Right atrium auricular region (tissue), 2 donors: ENCODE data around the gene SMAD9. TPM values are rescaled to one million over a fixed set of nuclear protein-coding genes. Genes with fewer than 3 reads are reported as not detected.

ENCODE experiments used
- DNase-seq: peaks from one replicate; pipeline ENCODE4 v3.0.0-alpha.2; 2019; ENCODE audit warnings: low spot score
- H3K27ac ChIP-seq, 2 donors: fragments of 200-600 bp; sonication (generic); 1 replicate in 1 of 2; 2 replicates in 1 of 2; pipeline ENCODE4 v1.5.1; 2016 to 2019
- H3K27me3 ChIP-seq, 2 donors: fragments of 200-600 bp; sonication (generic); one replicate each; pipeline versions ENCODE4 v1.5.1 to v1.6.0; 2017 to 2019
- H3K36me3 ChIP-seq: fragments of 200-600 bp; sonication (generic); one replicate; pipeline ENCODE4 v1.5.1; 2016
- H3K4me1 ChIP-seq, 2 donors: fragments of 200-600 bp; sonication (generic); one replicate each; pipeline versions ENCODE4 v1.5.1 to v1.6.0; 2017 to 2019
- H3K4me3 ChIP-seq, 2 donors: fragments of 200-600 bp; sonication (generic); 1 replicate in 1 of 2; 2 replicates in 1 of 2; pipeline ENCODE4 v1.5.1; 2017 to 2019; ENCODE audit warnings: mild to moderate bottlenecking in 1 of 2, moderate library complexity in 1 of 2
- H3K9me3 ChIP-seq, 2 donors: fragments of 200-600 bp; sonication (generic); one replicate each; pipeline ENCODE4 v1.5.1; 2019
- total RNA-seq, 2 donors: library from RNA; depleted of rRNA; stranded (reverse); fragments of >200 nt; gene quantifications; one replicate each; pipeline ENCODE4 v1.1.0, GENCODE V29; 2016
- TF ChIP-seq, protein P1 (sequence below), 2 donors: fragments of 200-600 bp; sonication (generic); IDR thresholded peaks; one replicate each; pipeline ENCODE4 v1.5.1; 2019; ENCODE audit warnings: antibody characterized with exemption in 2 of 2

SMAD9 gene
- total RNA-seq, 2 donors from 2014 or later: 3.2 to 15.6 TPM

DNA sequence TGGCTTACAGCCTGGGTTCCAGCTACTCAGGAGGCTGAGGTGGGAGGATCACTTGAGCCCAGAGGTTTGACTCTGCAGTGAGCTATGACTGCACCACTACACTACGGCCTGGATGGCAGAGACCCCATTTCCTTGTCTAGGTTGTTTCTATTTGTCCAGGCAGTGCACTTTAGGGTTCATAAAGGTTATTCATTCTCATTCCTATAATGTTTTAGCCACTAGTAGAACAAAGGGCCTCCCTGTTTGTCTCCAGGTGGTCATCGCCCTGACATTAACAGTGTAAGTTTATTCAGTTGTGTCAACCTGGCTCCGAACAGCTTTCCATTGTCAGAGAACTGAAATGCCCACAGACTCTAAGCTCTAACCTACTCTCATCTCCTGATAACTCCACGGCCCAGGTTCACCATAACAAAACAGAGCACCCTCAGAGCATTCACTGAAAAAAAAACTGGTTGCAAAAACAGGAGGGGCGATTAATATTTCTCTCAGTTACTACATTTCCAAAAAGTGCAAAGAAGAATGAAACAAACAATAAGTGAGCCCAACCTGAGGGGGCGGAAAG, 37.1 kb downstream of the SMAD9 start:
- no peak overlapping the region for H3K4me3 ChIP-seq
- H3K27ac ChIP-seq: no peak overlapping the region
- TF ChIP-seq, protein P1, sequence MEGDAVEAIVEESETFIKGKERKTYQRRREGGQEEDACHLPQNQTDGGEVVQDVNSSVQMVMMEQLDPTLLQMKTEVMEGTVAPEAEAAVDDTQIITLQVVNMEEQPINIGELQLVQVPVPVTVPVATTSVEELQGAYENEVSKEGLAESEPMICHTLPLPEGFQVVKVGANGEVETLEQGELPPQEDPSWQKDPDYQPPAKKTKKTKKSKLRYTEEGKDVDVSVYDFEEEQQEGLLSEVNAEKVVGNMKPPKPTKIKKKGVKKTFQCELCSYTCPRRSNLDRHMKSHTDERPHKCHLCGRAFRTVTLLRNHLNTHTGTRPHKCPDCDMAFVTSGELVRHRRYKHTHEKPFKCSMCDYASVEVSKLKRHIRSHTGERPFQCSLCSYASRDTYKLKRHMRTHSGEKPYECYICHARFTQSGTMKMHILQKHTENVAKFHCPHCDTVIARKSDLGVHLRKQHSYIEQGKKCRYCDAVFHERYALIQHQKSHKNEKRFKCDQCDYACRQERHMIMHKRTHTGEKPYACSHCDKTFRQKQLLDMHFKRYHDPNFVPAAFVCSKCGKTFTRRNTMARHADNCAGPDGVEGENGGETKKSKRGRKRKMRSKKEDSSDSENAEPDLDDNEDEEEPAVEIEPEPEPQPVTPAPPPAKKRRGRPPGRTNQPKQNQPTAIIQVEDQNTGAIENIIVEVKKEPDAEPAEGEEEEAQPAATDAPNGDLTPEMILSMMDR (IDR thresholded peaks at IDR 0.05): no peak
- H3K27me3 ChIP-seq: no peaks in the 10 kb centered on the region
- peaks cover 5% of the 10 kb centered on the region for H3K36me3 ChIP-seq
- H3K4me1 ChIP-seq: peaks cover 0 to 3% of the 10 kb centered on the region in 2 donors
- no peaks in the 10 kb centered on the region for H3K9me3 ChIP-seq
- no peak for DNase-seq

DNA sequence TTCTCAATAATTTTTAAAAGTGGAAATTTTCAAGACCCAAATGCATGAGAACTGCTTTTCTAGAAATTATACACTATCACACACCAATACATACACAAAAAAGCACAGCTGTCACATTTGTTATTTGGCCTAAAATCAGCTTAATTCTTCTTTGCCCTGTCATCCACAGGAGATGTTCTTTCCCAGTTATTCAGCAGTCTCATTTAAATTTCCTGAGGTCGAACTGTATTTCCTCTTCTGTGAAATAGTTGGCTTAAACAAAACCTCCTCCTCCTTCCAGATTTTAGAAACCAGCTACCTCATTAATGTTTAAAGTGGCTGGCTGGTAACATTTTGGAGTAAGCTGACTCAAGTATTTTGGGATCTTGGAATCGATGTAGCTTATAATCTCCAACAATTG, 39.1 kb downstream of the SMAD9 start:
- Histone ChIP-seq H3K27me3 (no peaks in the 10 kb centered on the region), H3K9me3 (no peaks in the 10 kb centered on the region), H3K4me1 (no peaks in the 10 kb centered on the region), H3K27ac (no peak overlapping the region), H3K4me3 (no peak overlapping the region), H3K36me3 (peaks cover 5% of the 10 kb centered on the region)
- TF ChIP-seq, protein P1 (IDR thresholded peaks at IDR 0.05): no peak
- no peak for DNase-seq

DNA sequence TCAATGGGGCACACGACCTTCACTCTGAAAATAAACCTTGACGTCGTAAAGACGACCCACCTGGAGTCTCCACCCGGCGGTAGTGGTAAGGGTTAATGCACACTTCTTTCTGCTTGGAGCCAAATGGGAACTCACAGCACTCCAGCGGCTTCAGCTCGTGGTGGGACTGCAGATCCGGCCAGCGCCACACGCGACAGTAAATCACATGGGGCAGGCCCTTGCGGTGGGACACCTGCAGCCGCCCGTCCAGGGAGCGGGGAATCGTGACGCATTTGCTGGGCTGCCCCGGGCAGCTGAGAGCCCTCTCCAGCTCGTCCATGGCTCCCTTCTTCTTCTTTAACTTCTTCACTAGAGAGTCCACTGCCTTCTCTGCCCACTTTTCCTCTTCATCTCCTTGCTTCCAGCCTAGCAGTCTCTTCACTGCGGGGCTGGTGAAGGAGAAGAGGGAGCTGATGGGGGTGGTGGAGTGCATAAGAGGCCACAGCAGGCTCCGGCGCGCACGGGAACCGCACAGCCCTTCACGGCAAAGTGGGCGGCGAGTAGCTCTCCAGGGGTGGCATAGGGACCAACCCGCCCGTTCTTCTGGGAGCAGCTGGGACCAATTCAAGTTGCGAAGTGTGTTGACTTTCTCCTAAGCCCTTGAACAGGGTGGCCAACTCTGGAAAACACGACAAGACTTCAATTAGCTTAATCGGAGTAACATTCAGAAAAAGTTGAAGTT, 40.7 kb downstream of the SMAD9 start:
- Histone ChIP-seq H3K27ac (no peak overlapping the region), H3K9me3 (no peaks in the 10 kb centered on the region), H3K4me1 (no peaks in the 10 kb centered on the region), H3K27me3 (no peaks in the 10 kb centered on the region), H3K4me3 (no peak overlapping the region), H3K36me3 (peaks cover 5% of the 10 kb centered on the region)
- TF ChIP-seq, protein P1 (IDR thresholded peaks at IDR 0.05): no peak
- DNase-seq: no peak

DNA sequence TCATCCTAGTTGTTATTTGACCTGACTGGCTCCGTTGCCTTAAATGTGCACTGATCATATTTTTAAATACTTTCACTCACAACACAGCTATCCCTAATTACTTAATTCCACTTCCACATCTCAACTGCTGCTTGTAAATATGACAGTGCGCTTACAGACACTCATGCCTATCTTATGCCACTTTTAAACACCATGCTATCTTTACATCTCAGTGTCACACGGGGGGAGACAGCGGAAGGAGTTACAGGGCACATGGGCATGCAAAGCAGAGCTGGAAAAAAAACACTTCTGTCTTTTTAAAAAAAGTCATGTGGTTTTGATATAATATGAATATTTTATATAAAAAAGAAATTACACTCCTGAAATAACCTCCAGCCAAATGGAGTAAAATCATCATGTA, 44.1 kb downstream of the SMAD9 start:
- DNase-seq: no peak
- H3K27me3 ChIP-seq: no peaks in the 10 kb centered on the region
- peaks cover 19% of the 10 kb centered on the region for H3K36me3 ChIP-seq
- H3K27ac ChIP-seq: no peak overlapping the region
- TF ChIP-seq, protein P1 (IDR thresholded peaks at IDR 0.05): no peak
- no peaks in the 10 kb centered on the region for H3K4me1 ChIP-seq
- H3K4me3 ChIP-seq: no peak overlapping the region
- H3K9me3 ChIP-seq: no peaks in the 10 kb centered on the region

DNA sequence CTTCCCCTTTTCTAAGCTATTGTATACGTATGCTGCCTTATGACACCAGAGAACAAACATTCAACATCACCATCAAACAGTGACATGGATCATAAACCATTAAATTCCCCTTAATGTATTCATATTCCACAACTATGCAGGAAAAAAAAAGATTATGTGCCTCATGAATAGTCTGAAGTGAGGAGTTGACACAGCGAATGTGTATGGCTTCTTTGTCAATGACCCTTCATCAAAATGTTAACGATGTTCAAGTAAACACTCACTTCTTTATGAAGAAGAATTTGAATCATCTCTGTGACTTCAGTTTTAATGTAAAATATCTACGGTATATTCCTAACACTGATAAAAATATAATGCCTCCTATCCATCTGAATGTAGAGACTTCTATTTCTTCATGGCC, 44.6 kb downstream of the SMAD9 start:
- H3K27ac ChIP-seq: no peak overlapping the region
- H3K4me1 ChIP-seq: no peaks in the 10 kb centered on the region
- no peak for DNase-seq
- TF ChIP-seq, protein P1 (IDR thresholded peaks at IDR 0.05): no peak
- H3K9me3 ChIP-seq: no peaks in the 10 kb centered on the region
- H3K4me3 ChIP-seq: no peak overlapping the region
- no peaks in the 10 kb centered on the region for H3K27me3 ChIP-seq
- peaks cover 19% of the 10 kb centered on the region for H3K36me3 ChIP-seq
